Measurements from ENCODE around the gene SOX14. TPM values are rescaled to one million over a fixed set of nuclear protein-coding genes. Genes with fewer than 3 reads are reported as not detected.

Gene SOX14
- total RNA-seq, 1 experiment from 2014 or later: not detected

Other genes with a start within 250 kb of the SOX14 start
- gene CLDN18, start 245.8 kb downstream of the SOX14 start, total RNA-seq (2014; rRNA removed; shearing (Covaris generic)): not detected in 2 replicates